ENCODE measurements around the gene ADCY3. TPM values are rescaled to one million over a fixed set of nuclear protein-coding genes. Genes with fewer than 3 reads are reported as not detected.

ADCY3 gene
- total and polyA plus RNA-seq, 9 of the 15 experiments (the other 6 are each of a cell fraction or from before 2014, with no cell fraction given) = 1.5 to 54.8 (median 26.3) TPM

GRCh38 chr2:24959761-24960160 lies 39.7 kb upstream of the ADCY3 start (continued):
- no peak for TF ChIP-seq ATF6 (CRISPR knock-in tag; IDR thresholded peaks at IDR 0.05)
- TF ChIP-seq KDM1A (IDR thresholded peaks at IDR 0.05) = no peak
- TF ChIP-seq DNMT1 (IDR thresholded peaks at IDR 0.05) = no peak

GRCh38 chr2:24958411-24958935 lies 38.4 kb upstream of the ADCY3 start:
- in situ Hi-C loops (cut with MboI) (no loop called here), intact Hi-C loops (cut with micrococcal nuclease) (no loop called here)
- ChIA-PET CTCF (ENCODE audit: low intra/inter-chr PET ratio) (no interaction called here), POLR2A (interaction anchor here (0.8 kb wide), 2 partner anchors 13 to 175 kb away, joined by 3 to 5 read pairs; no protein-coding TSS in a partner anchor)
- BruUV-seq (replicated peaks) = no TSS peak
- no peak overlapping the region for H3K27ac ChIP-seq (ENCODE audit: extremely low read depth, low read depth, low read length)
- 74% methylated on average over 3 of the region's 3 CpGs for WGBS (ENCODE audit: insufficient coverage, low coverage, missing lambda C conversion rate)
- no peak overlapping the region for H2AFZ ChIP-seq (ENCODE audit: low read depth, low read length)
- no peaks in the 10 kb centered on the region for H3K9me3 ChIP-seq (replicated peaks; ENCODE audit: control insufficient read depth, insufficient read depth, low read depth, low read length)
- ATAC-seq = no peak
- no peaks in the 10 kb centered on the region for H3K4me1 ChIP-seq (replicated peaks in 1 of 2; ENCODE audit: control insufficient read depth in 2 of 2, insufficient read depth in 2 of 2, low read length in 2 of 2)
- no peaks in the 10 kb centered on the region for H3K27me3 ChIP-seq (ENCODE audit: control insufficient read depth in 2 of 2, insufficient read depth in 2 of 2, low read length in 2 of 2)
- peaks cover 55% of the 10 kb centered on the region for H3K36me3 ChIP-seq (ENCODE audit: control insufficient read depth, insufficient read depth, low read length)
- no peaks in the 10 kb centered on the region for H3K9me1 ChIP-seq (ENCODE audit: control insufficient read depth, insufficient read depth, low read length)
- no peaks in the 10 kb centered on the region for H4K20me1 ChIP-seq (replicated peaks; ENCODE audit: control insufficient read depth, insufficient read depth, low read length)
- no peaks in the 10 kb centered on the region for H3K79me2 ChIP-seq (ENCODE audit: control insufficient read depth, insufficient read depth, low read length)
- H3K9ac ChIP-seq (ENCODE audit: insufficient read depth in 1 of 2, low read depth in 2 of 2, low read length in 2 of 2) = no peak overlapping the region
- no peak for DNase-seq (ENCODE audit: extremely low read depth in 1 of 4, low spot score in 3 of 4)
- TF ChIP-seq ZBTB33 (CRISPR knock-in tag; IDR thresholded peaks at IDR 0.05) (no peak), HNRNPL (IDR thresholded peaks at IDR 0.05; ENCODE audit: low read depth, low read length) (no peak), ADNP (tag; IDR thresholded peaks at IDR 0.05) (peak; percentile 46; the same call in 1 of the 2 replicates), BCOR (IDR thresholded peaks at IDR 0.05) (peak; percentile 40; the same call in 1 of the 2 replicates), RBM25 (IDR thresholded peaks at IDR 0.05; ENCODE audit: low read depth, low read length, severe bottlenecking) (peak; percentile 66), MXI1 (IDR thresholded peaks at IDR 0.05; ENCODE audit: low read depth, low read length) (no peak)
- H3K4me2 ChIP-seq (ENCODE audit: insufficient read depth, low read length) = no peak overlapping the region
- no peak overlapping the region for H3K4me3 ChIP-seq
- no peak for FAIRE-seq
